HCT116 (cell line): ENCODE data around the gene ADGRD1.

Experiments
- ELF1 ChIP-seq: IDR thresholded peaks from 2 replicates; pipeline ENCODE4 v1.6.1; 2012; ENCODE audit warnings: low read depth, borderline replicate concordance
- EZH2 ChIP-seq: fragments of 200-600 bp; sonication (generic); IDR thresholded peaks from 2 replicates; pipeline ENCODE4 v1.6.1; 2017; ENCODE audit warnings: antibody characterized with exemption, mixed run types
- EZH2phosphoT487 ChIP-seq: fragments of 200-600 bp; IDR thresholded peaks from 2 replicates; pipeline ENCODE4 v1.6.1; 2018; ENCODE audit warnings: antibody characterized with exemption, borderline replicate concordance
- POLR2A ChIP-seq: IDR thresholded peaks from 2 replicates; pipeline ENCODE4 v1.7.0; 2011; ENCODE audit warnings: borderline replicate concordance; ENCODE audit not compliant: insufficient read depth, insufficient read length; ENCODE audit errors: extremely low read depth
- POLR2AphosphoS5 ChIP-seq: IDR thresholded peaks from 2 replicates; pipeline ENCODE4 v1.6.1; 2011; ENCODE audit warnings: mild to moderate bottlenecking, low read depth, low read length, moderate library complexity
- TCF7L2 ChIP-seq: IDR thresholded peaks from 2 replicates; pipeline ENCODE4 v1.7.0; 2011; ENCODE audit warnings: borderline replicate concordance, inconsistent platforms; ENCODE audit not compliant: insufficient read depth, insufficient read length; ENCODE audit errors: extremely low read depth
- TF ChIP-seq, protein P1 (sequence below), 3 experiments: fragments of 200-600 bp in 1 of 3; sonication (generic) in 1 of 3; IDR thresholded peaks in 2 of 3; conservative IDR thresholded peaks in 1 of 3; 2 replicates each; pipeline ENCODE4 v1.5.1; 2012 to 2017; ENCODE audit warnings: low read depth in 2 of 3, low read length in 2 of 3, antibody characterized with exemption in 1 of 3, borderline replicate concordance in 1 of 3, control low read depth in 1 of 3, mild to moderate bottlenecking in 1 of 3, mixed read lengths in 1 of 3, mixed run types in 1 of 3, moderate library complexity in 1 of 3; ENCODE audit not compliant: insufficient read depth in 1 of 3
- TF ChIP-seq, protein P2 (sequence below): IDR thresholded peaks from 2 replicates; pipeline ENCODE4 v1.6.1; 2012

DNA sequence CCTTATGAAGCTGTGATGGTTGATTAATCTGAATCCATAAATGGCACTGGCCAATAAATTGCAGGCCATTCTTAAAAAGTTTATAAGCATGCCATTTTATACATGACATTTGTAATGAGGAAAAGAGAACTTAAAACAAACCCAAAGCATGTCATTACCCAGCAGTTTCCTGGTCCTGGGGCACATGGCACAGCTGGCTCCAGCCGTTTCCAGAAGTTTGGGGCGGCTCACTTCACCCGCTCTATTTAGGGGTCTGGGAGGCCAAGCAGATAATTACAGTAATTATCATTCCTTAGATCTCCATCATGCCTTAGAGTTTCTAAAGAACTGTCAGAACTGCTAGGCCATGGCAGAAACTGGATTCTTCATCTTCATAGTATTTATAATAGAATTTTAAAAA lies 6.4 kb downstream of the ADGRD1 start:
- TF ChIP-seq, protein P1, sequence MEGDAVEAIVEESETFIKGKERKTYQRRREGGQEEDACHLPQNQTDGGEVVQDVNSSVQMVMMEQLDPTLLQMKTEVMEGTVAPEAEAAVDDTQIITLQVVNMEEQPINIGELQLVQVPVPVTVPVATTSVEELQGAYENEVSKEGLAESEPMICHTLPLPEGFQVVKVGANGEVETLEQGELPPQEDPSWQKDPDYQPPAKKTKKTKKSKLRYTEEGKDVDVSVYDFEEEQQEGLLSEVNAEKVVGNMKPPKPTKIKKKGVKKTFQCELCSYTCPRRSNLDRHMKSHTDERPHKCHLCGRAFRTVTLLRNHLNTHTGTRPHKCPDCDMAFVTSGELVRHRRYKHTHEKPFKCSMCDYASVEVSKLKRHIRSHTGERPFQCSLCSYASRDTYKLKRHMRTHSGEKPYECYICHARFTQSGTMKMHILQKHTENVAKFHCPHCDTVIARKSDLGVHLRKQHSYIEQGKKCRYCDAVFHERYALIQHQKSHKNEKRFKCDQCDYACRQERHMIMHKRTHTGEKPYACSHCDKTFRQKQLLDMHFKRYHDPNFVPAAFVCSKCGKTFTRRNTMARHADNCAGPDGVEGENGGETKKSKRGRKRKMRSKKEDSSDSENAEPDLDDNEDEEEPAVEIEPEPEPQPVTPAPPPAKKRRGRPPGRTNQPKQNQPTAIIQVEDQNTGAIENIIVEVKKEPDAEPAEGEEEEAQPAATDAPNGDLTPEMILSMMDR (IDR thresholded peaks at IDR 0.05 in 2 of 3, conservative IDR thresholded peaks at IDR 0.05 in 1 of 3; ENCODE audit: borderline replicate concordance in 1 of 3, insufficient read depth in 1 of 3, low read depth in 2 of 3, low read length in 2 of 3), result no peak
- TF ChIP-seq, protein P2, sequence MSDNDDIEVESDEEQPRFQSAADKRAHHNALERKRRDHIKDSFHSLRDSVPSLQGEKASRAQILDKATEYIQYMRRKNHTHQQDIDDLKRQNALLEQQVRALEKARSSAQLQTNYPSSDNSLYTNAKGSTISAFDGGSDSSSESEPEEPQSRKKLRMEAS, result no peak
- no peak for TF ChIP-seq POLR2AphosphoS5
- no peak for TF ChIP-seq POLR2A
- no peak for TF ChIP-seq ELF1
- TF ChIP-seq EZH2phosphoT487, result no peak
- no peak for TF ChIP-seq TCF7L2
- TF ChIP-seq EZH2, result no peak
